Measurements from ENCODE around the gene CNGA4.

Gene CNGA4

DNA sequence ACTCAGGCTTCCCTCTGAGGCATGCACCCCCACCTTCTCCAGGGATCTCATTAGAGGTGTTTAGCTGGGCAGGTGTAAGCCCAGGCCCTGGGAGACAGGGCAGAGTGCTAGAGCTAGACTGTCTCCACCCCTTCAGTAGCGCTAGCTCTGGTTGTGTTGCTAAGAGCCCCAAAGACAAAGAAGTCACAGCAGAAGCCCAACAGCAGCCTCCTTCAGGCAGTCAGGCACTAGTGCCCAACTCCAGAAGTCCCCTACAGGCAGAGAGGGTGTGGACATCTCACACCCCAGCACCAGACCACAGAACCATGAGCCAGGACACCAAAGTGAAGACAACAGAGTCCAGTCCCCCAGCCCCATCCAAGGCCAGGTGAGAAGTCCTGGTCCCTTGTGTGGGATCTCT lies at the start of gene CNGA4:
Gene CNGA4, plus strand, starts transcription at position 188 of the 400 bp plus-strand sequence. Its CDS starts 118 bp downstream, at position 306.
- DNase-seq (ENCODE audit: low read depth), result no peak

- DNase-seq (ENCODE audit: low read depth), result no peak
Observed at GRCh38 chr11:6191742-6192141, 47.1 kb upstream of the CNGA4 start.

- no peak for DNase-seq (ENCODE audit: low read depth)
Observed at GRCh38 chr11:6194065-6194581, 44.8 kb upstream of the CNGA4 start.

DNA sequence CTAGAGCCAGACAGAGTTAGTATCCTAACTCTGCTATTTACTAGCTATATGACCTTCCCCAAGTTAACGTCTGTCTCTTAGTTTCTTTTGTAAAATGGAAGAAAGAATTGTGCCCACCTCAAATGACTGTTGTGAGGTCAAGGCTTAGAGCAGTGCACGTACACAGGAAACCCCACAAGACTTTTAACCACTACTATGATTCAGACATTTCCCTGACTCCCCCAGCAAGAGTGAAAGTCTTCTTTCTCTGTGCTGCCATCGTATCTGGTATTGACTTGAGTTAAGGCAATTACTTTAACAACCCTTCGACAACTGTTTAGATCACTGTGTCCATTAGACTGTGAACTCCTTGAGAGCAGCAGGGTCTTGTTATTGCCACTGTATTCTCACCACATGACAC lies 42.5 kb upstream of the CNGA4 start:
- no peak for DNase-seq (ENCODE audit: low read depth)

DNA sequence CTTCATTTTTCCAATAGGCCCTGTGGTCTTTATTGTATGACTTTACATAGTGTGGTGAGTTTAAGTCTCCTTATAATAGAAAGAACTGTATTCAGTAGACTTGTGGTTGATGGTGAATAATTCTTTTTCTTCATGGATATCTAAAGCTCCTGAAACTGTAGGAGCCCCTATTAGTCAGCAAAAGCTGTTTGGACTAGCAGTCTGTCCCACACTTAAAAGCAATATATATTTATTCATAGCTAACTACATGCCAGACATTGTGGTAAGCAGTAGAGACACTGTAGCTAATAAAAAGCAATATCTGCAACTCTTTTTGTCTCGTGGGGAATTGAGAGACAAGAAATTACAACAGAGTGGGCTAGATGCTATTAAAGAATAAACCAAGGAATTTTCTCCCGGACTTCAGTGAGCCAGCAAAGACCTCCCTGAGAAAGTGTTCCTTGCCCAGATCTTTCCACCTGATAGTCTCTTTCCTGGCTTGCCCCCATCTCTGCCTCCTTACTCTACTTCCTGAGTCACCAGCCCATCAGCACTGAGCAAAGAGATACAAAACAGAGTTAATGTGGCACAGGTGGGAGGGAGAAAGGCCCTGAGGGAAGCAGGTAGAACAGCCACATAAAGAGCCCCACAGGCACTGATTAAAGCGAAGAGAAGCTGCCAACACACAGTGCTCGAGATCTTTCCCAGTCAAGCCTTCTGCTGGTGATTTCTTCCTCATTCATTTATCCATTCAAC lies 41.3 kb upstream of the CNGA4 start:
- no peak for DNase-seq (ENCODE audit: low read depth)

DNA sequence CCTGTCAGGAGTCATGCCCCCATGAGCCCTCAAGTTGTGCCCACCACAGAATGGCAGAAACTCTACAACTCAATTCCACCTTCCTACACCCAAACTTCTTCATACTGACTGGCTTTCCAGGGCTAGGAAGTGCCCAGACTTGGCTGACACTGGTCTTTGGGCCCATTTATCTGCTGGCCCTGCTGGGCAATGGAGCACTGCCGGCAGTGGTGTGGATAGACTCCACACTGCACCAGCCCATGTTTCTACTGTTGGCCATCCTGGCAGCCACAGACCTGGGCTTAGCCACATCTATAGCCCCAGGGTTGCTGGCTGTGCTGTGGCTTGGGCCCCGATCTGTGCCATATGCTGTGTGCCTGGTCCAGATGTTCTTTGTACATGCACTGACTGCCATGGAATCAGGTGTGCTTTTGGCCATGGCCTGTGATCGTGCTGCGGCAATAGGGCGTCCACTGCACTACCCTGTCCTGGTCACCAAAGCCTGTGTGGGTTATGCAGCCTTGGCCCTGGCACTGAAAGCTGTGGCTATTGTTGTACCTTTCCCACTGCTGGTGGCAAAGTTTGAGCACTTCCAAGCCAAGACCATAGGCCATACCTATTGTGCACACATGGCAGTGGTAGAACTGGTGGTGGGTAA lies 39.6 kb upstream of the CNGA4 start, which contains the start of gene OR52W1:
Gene OR52W1, plus strand, starts transcription at position 51 of the 637 bp plus-strand sequence. Its CDS starts 0 bp downstream, at position 51.
- no peak for DNase-seq (ENCODE audit: low read depth)

GRCh38 chr11:6200975-6201374 lies 37.9 kb upstream of the CNGA4 start:
- no peak for DNase-seq (ENCODE audit: low read depth)

- DNase-seq (ENCODE audit: low read depth), result no peak
Observed at GRCh38 chr11:6201481-6201880, 37.4 kb upstream of the CNGA4 start.

GRCh38 chr11:6202041-6202440 lies 36.8 kb upstream of the CNGA4 start:
- DNase-seq (ENCODE audit: low read depth), result no peak

- no peak for DNase-seq (ENCODE audit: low read depth)
Observed at GRCh38 chr11:6203327-6203726, 35.6 kb upstream of the CNGA4 start.

DNA sequence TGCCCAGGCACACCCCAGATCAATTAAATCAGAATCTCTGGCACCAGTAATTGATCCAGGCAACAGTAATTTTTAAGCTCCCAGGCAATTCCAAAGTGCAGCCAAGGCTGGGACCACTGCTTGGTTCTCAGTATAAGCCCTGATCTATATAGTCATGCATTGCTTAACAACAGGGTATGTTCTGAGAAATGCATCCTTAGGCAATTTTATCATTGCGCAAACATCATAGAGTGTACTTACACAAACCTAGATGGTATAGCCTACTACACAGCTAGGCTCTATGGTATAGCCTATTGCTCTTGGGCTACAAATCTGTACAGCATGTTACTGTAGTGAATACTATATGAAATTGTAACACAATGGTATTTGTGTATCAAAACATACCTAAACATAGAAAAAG lies 34.2 kb upstream of the CNGA4 start:
- DNase-seq (ENCODE audit: low read depth), result no peak

DNA sequence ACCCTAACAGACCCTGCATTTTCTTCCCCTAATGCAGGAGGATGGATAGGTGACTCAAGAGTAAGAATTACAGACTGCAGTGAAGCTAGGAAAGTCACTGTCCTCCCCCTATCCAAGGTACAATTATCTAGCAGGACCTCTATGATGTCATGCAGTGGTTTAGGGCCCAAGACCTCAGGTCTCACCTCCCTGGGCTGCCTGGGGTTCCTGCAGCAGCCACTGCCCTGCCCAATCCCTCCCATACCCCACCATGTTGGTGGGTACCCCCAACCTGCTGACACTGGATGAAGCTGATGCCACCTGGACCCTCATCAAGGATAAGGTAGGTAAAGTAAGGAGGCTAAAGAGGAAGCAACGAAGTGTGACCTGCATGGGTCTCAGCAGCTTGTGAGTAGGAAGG lies 33.5 kb upstream of the CNGA4 start, which contains the start of gene C11orf42:
Gene C11orf42, plus strand, starts transcription at position 192 of the 400 bp plus-strand sequence. Its CDS starts 59 bp downstream, at position 251.
- DNase-seq (ENCODE audit: low read depth), result no peak

DNA sequence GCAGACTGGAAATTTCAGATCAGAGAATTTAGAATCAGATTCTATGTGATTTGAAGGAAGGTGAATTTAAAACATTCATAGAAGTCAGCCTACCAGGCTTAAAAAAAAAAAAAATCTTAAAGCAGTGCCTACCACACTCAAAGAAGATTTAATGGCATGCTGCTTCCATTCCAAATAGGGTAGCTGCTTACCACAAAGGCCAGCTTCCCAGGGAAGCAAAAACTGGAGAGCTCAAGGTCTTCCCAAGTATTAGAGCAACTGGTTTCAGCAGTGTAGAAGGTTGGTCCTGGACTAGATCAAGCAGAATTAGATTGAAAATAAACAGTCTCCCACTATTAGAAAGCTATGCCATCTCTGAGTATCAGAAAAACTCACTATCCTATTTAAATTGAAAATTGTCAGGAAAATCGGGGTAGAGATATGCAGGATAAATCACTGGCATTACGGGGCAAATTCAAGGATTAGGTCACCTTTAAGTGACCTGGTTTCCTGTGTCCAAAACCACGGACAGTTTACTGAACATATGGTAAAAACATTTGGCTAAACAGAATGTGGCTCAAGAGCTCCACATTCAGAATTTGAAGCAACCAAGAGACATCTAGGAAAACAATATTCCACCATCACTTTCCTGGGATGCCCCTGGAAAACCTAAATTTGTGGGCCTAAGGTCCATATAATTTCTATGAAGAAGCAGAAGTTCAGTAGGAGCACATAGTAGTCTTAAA lies 32.3 kb upstream of the CNGA4 start:
- DNase-seq (ENCODE audit: low read depth), result no peak

- DNase-seq (ENCODE audit: low read depth), result no peak
Observed at GRCh38 chr11:6209801-6210200, 29.1 kb upstream of the CNGA4 start.

- DNase-seq (ENCODE audit: low read depth), result no peak
Observed at GRCh38 chr11:6210274-6210955, 28.5 kb upstream of the CNGA4 start.

- no peak for DNase-seq (ENCODE audit: low read depth)
Observed at GRCh38 chr11:6214530-6214929, 24.4 kb upstream of the CNGA4 start.

DNA sequence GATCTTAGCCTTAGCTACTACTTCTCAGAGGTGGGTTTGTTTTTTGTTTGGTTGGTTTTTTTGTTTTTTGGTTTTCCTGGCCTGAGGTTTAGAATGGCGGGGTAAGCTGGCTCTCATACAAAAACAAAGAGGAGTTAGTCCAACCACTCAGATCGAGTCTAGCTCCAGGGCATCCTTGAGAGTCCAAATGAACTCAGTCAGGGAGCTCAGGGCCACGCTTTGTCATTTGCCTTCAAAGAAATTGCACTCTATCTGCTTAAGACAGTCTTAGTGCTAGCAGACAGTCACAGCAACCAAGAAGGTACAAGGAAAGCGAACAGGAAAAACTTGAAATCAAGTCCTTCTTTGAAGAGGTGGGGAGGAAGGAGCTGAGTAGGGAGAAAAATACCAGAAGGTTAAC lies 22.4 kb upstream of the CNGA4 start:
- DNase-seq (ENCODE audit: low read depth), result no peak

DNA sequence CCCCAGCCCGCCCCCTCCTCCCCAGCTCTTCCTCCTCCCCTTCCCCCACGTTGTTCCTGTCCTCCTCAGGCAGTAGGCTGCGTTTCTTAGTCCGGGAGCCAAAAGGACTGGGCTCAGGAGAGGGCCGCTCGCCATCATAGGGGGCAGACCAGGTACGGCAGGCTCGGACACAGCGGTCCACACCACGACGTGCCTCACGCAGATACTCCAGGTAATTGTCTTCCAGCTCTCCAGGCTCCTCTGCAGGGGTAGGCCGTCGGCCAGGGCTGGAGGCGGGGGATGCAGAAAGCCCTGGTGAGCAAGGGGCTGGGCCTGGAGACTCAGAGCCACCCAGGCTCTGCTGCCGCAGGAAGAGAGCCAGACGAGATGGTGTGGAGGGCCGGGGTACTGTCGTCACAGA lies 21.2 kb upstream of the CNGA4 start:
- no peak for DNase-seq (ENCODE audit: low read depth)

- no peak for DNase-seq (ENCODE audit: low read depth)
Observed at GRCh38 chr11:6219359-6219758, 19.5 kb upstream of the CNGA4 start.

- DNase-seq (ENCODE audit: low read depth), result no peak
Observed at GRCh38 chr11:6223854-6224253, 15.0 kb upstream of the CNGA4 start.

GRCh38 chr11:6224421-6224820 lies 14.5 kb upstream of the CNGA4 start:
- no peak for DNase-seq (ENCODE audit: low read depth)

DNA sequence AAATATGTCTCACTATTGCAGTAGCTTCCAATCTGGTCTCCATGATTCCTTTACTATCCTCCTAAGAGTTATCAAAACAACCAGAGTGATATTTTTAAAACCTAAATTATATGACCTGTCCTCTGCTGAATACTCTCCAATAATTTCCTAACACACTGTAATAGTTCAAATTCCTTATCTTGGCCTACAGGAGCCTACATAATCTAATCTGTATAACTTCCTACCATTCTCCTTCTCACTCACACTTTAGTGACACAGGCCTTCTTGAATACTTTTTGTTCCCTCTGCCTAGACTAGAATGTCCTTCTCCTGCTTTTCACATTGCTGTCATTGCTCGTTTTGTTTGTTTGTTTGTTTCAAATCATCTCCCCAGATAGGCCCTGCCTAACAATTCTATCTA lies 13.9 kb upstream of the CNGA4 start:
- no peak for DNase-seq (ENCODE audit: low read depth)
